SU-DHL-6 (cell line): Measurements from ENCODE around the gene PHIP.

Experiments used
- H2AFZ ChIP-seq: fragments of 200-600 bp; sonication (generic); 2 replicates; pipeline ENCODE4 v1.6.1; 2014; ENCODE audit warnings: low read depth, mild to moderate bottlenecking, moderate library complexity, mixed read lengths, antibody characterized with exemption, low read length; ENCODE audit not compliant: severe bottlenecking
- H3F3A ChIP-seq: fragments of 200-600 bp; shearing (Covaris generic); 2 replicates; pipeline ENCODE4 v1.6.0; 2016; ENCODE audit warnings: antibody characterized with exemption, mild to moderate bottlenecking; ENCODE audit not compliant: insufficient read depth
- H3K27ac ChIP-seq: fragments of 200-600 bp; sonication (generic); 2 replicates; pipeline ENCODE4 v1.5.1; 2016; ENCODE audit warnings: low read depth, mild to moderate bottlenecking, low read length, moderate library complexity, mixed read lengths
- H3K27me3 ChIP-seq: fragments of 200-600 bp; sonication (generic), shearing (Covaris generic); 2 replicates; pipeline ENCODE4 v1.6.0; 2014; ENCODE audit warnings: mild to moderate bottlenecking, low read length
- H3K36me3 ChIP-seq: fragments of 200-600 bp; sonication (generic); 2 replicates; pipeline ENCODE4 v1.6.1; 2014; ENCODE audit warnings: mild to moderate bottlenecking, low read length, mixed read lengths
- H3K4me2 ChIP-seq: fragments of 300-600, 200-600 bp; shearing (Covaris generic), sonication (generic); 2 replicates; pipeline ENCODE4 v1.6.0; 2014; ENCODE audit warnings: low read length, low read depth, mild to moderate bottlenecking; ENCODE audit not compliant: poor library complexity, severe bottlenecking
- H3K4me3 ChIP-seq: fragments of 200-600 bp; sonication (generic); 2 replicates; pipeline ENCODE4 v1.5.1; 2014; ENCODE audit warnings: antibody characterized with exemption, low read length, mild to moderate bottlenecking, mixed read lengths; ENCODE audit not compliant: insufficient read depth, poor library complexity, severe bottlenecking
- H3K79me2 ChIP-seq: fragments of 200-600 bp; sonication (generic); 2 replicates; pipeline ENCODE4 v1.6.1; 2014; ENCODE audit warnings: mild to moderate bottlenecking, low read length, moderate library complexity; ENCODE audit not compliant: insufficient read depth
- H3K9ac ChIP-seq: fragments of 200-600 bp; sonication (generic); 2 replicates; pipeline ENCODE4 v1.7.0; 2014; ENCODE audit warnings: mild to moderate bottlenecking, low read length
- H3K9me2 ChIP-seq: fragments of 200-600 bp; sonication (generic); replicated peaks from 2 replicates; pipeline ENCODE4 v1.6.1; 2014; ENCODE audit warnings: low read length; ENCODE audit not compliant: insufficient read depth
- H3K9me3 ChIP-seq: fragments of 200-600 bp; sonication (generic); 2 replicates; pipeline ENCODE4 v1.6.1; 2014; ENCODE audit warnings: low read length, mixed read lengths; ENCODE audit not compliant: insufficient read depth
- H4K20me1 ChIP-seq: fragments of 200-600 bp; sonication (generic); 2 replicates; pipeline ENCODE4 v1.6.1; 2014; ENCODE audit warnings: low read depth, mild to moderate bottlenecking, antibody characterized with exemption, low read length, moderate library complexity, mixed read lengths
- CTCF ChIP-seq: fragments of 200-600 bp; sonication (generic); IDR thresholded peaks from one replicate; pipeline ENCODE4 v1.5.1; 2017; ENCODE audit warnings: antibody characterized with exemption, mild to moderate bottlenecking, low read length, moderate library complexity; ENCODE audit not compliant: insufficient read depth, poor library complexity, severe bottlenecking
- EZH2phosphoT487 ChIP-seq: fragments of 200-600 bp; sonication (generic), shearing (Covaris generic); conservative IDR thresholded peaks from 2 replicates; pipeline ENCODE4 v1.6.1; 2018; ENCODE audit warnings: mild to moderate bottlenecking, antibody characterized with exemption, low read length, moderate library complexity, mixed read lengths

PHIP gene

GRCh38 chr6:79071547-79071946 lies 6.5 kb downstream of the PHIP start:
- peak overlapping the region; percentile 8; the same call in 1 of the 2 replicates for H3K27ac ChIP-seq
- TF ChIP-seq EZH2phosphoT487 (no peak), CTCF (no peak)
- H3K4me3 ChIP-seq: no peak overlapping the region
- no peak overlapping the region for H2AFZ ChIP-seq
- H3K9ac ChIP-seq: no peak overlapping the region
- H3K79me2 ChIP-seq: peaks cover 97% of the 10 kb centered on the region
- H3F3A ChIP-seq: peaks cover 4% of the 10 kb centered on the region; the same call in 1 of the 2 replicates
- no peaks in the 10 kb centered on the region for H3K9me2 ChIP-seq
- H3K27me3 ChIP-seq: no peaks in the 10 kb centered on the region
- H3K4me2 ChIP-seq: peak overlapping the region; percentile 88
- H3K36me3 ChIP-seq: peaks cover 46% of the 10 kb centered on the region
- peaks cover 37% of the 10 kb centered on the region for H4K20me1 ChIP-seq
- no peaks in the 10 kb centered on the region for H3K9me3 ChIP-seq

DNA sequence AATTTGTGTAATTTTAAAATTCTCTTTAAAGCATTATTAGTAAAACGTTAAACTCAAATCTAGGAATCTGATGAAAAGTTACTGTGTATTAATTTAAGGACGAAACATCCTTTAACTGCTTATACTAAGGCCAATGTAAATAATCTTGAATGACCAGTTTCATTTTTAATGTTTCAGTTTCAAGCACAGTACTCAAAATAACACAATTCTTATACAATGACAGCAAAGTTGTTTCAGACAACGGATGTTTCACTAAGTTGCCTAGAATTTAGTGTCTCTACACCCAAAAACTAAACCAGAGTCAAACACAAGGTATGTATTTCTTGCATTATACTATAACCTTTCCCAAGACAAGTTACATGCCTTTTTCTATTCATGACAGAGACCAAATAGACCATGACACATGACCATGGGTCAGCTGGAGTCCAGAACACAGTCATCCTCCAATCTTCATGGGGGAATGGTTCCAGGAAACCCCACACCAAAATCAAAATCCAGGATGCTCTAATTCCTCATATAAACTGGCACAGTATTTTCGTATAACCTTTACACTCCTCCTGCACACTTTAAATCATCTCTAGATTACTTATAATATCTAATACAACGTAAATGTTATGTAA lies 7.7 kb downstream of the PHIP start:
- Histone ChIP-seq H3K27ac (no peak overlapping the region), H3K4me3 (no peak overlapping the region), H3K9me2 (no peaks in the 10 kb centered on the region), H3K9ac (no peak overlapping the region), H3K79me2 (peaks cover 94% of the 10 kb centered on the region), H4K20me1 (peaks cover 38% of the 10 kb centered on the region), H3K27me3 (no peaks in the 10 kb centered on the region), H2AFZ (no peak overlapping the region), H3K36me3 (peaks cover 46% of the 10 kb centered on the region), H3K4me2 (no peak overlapping the region), H3K9me3 (no peaks in the 10 kb centered on the region), H3F3A (peaks cover 4% of the 10 kb centered on the region; the same call in 1 of the 2 replicates)
- no peak for TF ChIP-seq EZH2phosphoT487

DNA sequence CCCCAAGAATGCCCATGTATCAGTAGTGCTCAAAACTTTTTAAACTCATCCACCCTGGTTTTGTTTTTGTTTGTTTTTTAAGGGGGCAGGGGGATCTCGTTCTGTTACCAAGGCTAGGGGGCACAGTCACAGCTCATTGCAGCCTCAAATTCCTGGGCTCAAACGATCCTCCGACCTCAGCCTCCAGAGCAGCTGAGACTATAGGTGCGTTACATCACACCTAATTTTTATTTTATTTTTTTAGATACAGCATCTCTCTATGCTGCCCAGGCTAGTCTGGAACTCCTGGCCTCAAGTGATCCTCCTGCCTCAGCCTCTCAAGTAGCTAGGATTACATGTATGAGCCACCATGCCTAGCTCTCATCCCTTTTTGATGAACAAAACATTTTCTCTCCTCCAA lies 11.2 kb downstream of the PHIP start:
- Histone ChIP-seq H3K36me3 (peaks cover 16% of the 10 kb centered on the region; the same call in 1 of the 2 replicates), H3K27me3 (no peaks in the 10 kb centered on the region), H3F3A (peaks cover 4% of the 10 kb centered on the region; the same call in 1 of the 2 replicates), H2AFZ (no peak overlapping the region), H3K4me2 (no peak overlapping the region), H4K20me1 (peaks cover 26% of the 10 kb centered on the region), H3K27ac (no peak overlapping the region), H3K9me3 (no peaks in the 10 kb centered on the region), H3K79me2 (peaks cover 90% of the 10 kb centered on the region), H3K9ac (no peak overlapping the region), H3K4me3 (no peak overlapping the region), H3K9me2 (no peaks in the 10 kb centered on the region)
- no peak for TF ChIP-seq CTCF
- TF ChIP-seq EZH2phosphoT487: no peak

- Histone ChIP-seq H3K9me2 (no peaks in the 10 kb centered on the region), H3K4me3 (no peak overlapping the region), H2AFZ (no peak overlapping the region), H3K9ac (no peak overlapping the region), H3K36me3 (peaks cover 16% of the 10 kb centered on the region; the same call in 1 of the 2 replicates), H3K9me3 (no peaks in the 10 kb centered on the region), H3K27ac (no peak overlapping the region), H3K79me2 (peaks cover 87% of the 10 kb centered on the region), H3K27me3 (no peaks in the 10 kb centered on the region), H3K4me2 (no peak overlapping the region), H3F3A (peaks cover 8% of the 10 kb centered on the region; the same call in 1 of the 2 replicates), H4K20me1 (peaks cover 24% of the 10 kb centered on the region)
- TF ChIP-seq EZH2phosphoT487 (no peak), CTCF (no peak)
Observed at GRCh38 chr6:79066330-79066729, 11.7 kb downstream of the PHIP start.
